Ishikawa (cell line): ENCODE measurements around the gene DDIAS.

Experiments
- CEBPB ChIP-seq: IDR thresholded peaks from 2 replicates; pipeline ENCODE4 v1.6.1; 2012
- CREB1 ChIP-seq: IDR thresholded peaks from 2 replicates; pipeline ENCODE4 v1.6.1; 2012; ENCODE audit warnings: low read depth
- NFIC ChIP-seq: IDR thresholded peaks from 2 replicates; pipeline ENCODE4 v1.6.1; 2012
- RAD21 ChIP-seq: IDR thresholded peaks from 2 replicates; pipeline ENCODE4 v1.6.1; 2012; ENCODE audit warnings: low read depth
- TAF1 ChIP-seq: IDR thresholded peaks from 2 replicates; pipeline ENCODE4 v1.6.1; 2012; ENCODE audit warnings: low read depth, mild to moderate bottlenecking
- TCF12 ChIP-seq: IDR thresholded peaks from 2 replicates; pipeline ENCODE4 v1.6.1; 2012; ENCODE audit warnings: low read depth
- TEAD4 ChIP-seq: IDR thresholded peaks from 2 replicates; pipeline ENCODE4 v1.6.1; 2012
- YY1 ChIP-seq: IDR thresholded peaks from 2 replicates; pipeline ENCODE4 v1.6.1; 2012; ENCODE audit warnings: low read depth
- ZBTB7A ChIP-seq: IDR thresholded peaks from 2 replicates; pipeline ENCODE4 v1.6.1; 2012; ENCODE audit warnings: low read depth
- TF ChIP-seq, protein P1 (sequence below): IDR thresholded peaks from 2 replicates; pipeline ENCODE4 v1.6.1; 2012; ENCODE audit warnings: low read depth, mild to moderate bottlenecking
- TF ChIP-seq, protein P2 (sequence below): IDR thresholded peaks from 2 replicates; pipeline ENCODE4 v1.6.1; 2012

DNA sequence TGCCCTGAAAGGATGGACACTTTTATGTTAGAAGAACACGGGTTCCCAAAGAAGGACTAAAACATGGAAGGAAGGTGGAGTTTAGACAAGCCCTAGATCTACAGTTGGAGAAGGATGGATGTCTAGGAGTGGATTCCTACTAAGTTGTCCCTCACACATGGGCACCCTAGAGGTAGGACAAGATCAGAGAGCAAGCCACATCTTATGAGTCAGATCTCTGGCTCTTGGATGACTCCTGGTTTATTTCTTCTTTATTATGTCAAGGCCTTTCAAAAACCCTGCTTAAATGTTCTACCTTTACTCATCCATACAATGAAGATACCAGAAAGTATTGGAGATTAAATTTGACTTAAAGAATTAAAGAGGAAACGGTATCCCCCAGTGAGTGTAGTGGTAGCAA lies 35.7 kb upstream of the DDIAS start:
- TF ChIP-seq RAD21 (no peak), YY1 (no peak), ZBTB7A (no peak), TAF1 (no peak), NFIC (no peak), TCF12 (no peak), CEBPB (no peak), TEAD4 (no peak), CREB1 (no peak)
- TF ChIP-seq, protein P1, sequence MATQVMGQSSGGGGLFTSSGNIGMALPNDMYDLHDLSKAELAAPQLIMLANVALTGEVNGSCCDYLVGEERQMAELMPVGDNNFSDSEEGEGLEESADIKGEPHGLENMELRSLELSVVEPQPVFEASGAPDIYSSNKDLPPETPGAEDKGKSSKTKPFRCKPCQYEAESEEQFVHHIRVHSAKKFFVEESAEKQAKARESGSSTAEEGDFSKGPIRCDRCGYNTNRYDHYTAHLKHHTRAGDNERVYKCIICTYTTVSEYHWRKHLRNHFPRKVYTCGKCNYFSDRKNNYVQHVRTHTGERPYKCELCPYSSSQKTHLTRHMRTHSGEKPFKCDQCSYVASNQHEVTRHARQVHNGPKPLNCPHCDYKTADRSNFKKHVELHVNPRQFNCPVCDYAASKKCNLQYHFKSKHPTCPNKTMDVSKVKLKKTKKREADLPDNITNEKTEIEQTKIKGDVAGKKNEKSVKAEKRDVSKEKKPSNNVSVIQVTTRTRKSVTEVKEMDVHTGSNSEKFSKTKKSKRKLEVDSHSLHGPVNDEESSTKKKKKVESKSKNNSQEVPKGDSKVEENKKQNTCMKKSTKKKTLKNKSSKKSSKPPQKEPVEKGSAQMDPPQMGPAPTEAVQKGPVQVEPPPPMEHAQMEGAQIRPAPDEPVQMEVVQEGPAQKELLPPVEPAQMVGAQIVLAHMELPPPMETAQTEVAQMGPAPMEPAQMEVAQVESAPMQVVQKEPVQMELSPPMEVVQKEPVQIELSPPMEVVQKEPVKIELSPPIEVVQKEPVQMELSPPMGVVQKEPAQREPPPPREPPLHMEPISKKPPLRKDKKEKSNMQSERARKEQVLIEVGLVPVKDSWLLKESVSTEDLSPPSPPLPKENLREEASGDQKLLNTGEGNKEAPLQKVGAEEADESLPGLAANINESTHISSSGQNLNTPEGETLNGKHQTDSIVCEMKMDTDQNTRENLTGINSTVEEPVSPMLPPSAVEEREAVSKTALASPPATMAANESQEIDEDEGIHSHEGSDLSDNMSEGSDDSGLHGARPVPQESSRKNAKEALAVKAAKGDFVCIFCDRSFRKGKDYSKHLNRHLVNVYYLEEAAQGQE: no peak
- TF ChIP-seq, protein P2, sequence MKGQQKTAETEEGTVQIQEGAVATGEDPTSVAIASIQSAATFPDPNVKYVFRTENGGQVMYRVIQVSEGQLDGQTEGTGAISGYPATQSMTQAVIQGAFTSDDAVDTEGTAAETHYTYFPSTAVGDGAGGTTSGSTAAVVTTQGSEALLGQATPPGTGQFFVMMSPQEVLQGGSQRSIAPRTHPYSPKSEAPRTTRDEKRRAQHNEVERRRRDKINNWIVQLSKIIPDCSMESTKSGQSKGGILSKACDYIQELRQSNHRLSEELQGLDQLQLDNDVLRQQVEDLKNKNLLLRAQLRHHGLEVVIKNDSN: no peak
